IPS-20b (cell line): ENCODE data around the gene CRIP1.

Source experiments
- H3K27ac ChIP-seq: one replicate; pipeline ENCODE4 v1.5.1; 2013; ENCODE audit warnings: low read length
- H3K27me3 ChIP-seq: 2 replicates; pipeline ENCODE4 v1.6.1; 2013; ENCODE audit warnings: mild to moderate bottlenecking, low read length, inconsistent platforms; ENCODE audit not compliant: insufficient read depth
- H3K36me3 ChIP-seq: 2 replicates; pipeline ENCODE4 v1.6.1; 2013; ENCODE audit warnings: low read depth, mild to moderate bottlenecking, inconsistent platforms, low read length, moderate library complexity; ENCODE audit not compliant: insufficient read depth
- H3K4me1 ChIP-seq: 2 replicates; pipeline ENCODE4 v1.6.1; 2013; ENCODE audit warnings: mild to moderate bottlenecking, control low read depth, inconsistent platforms, low read length, moderate library complexity; ENCODE audit not compliant: insufficient read depth
- H3K4me3 ChIP-seq: 2 replicates; pipeline ENCODE4 v1.5.1; 2013; ENCODE audit warnings: mild to moderate bottlenecking, low read length, inconsistent platforms
- H3K9ac ChIP-seq: 2 replicates; pipeline ENCODE4 v1.6.1; 2013; ENCODE audit warnings: low read depth, mild to moderate bottlenecking, inconsistent platforms, low read length, moderate library complexity
- H3K9me3 ChIP-seq: 2 replicates; pipeline ENCODE4 v1.6.1; 2013; ENCODE audit warnings: mild to moderate bottlenecking, low read depth, low read length, inconsistent platforms; ENCODE audit not compliant: insufficient read depth

Gene CRIP1

GRCh38 chr14:105531894-105532623, 45.4 kb downstream of the CRIP1 start:
- Histone ChIP-seq H3K27ac (no peak overlapping the region), H3K4me3 (no peak overlapping the region), H3K27me3 (peaks cover 18% of the 10 kb centered on the region), H3K4me1 (no peaks in the 10 kb centered on the region), H3K9ac (no peak overlapping the region), H3K36me3 (no peaks in the 10 kb centered on the region), H3K9me3 (peaks cover 28% of the 10 kb centered on the region; the same call in 1 of the 2 replicates)

DNA sequence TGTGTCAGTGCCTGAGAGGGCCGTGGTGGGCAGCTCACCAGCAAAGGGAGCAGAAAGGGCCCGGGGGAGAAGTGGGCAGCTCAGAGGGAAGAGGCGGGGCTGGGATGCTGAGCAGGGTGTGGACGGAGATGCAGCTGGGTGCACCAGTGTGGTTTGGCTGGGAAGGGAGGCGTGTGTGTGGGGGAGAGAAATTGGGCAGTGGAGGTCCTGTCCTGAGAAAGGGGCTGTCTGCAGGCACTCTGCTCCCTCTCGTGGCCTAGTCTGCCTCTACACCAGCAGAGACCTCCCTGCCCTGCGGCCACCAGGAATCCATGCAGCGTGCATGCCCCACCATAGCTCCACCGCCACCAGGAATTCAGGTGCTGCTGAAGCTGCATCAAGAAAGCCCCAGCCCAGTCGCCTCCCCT, 46.1 kb downstream of the CRIP1 start:
- Histone ChIP-seq H3K9ac (no peak overlapping the region), H3K27ac (no peak overlapping the region), H3K36me3 (no peaks in the 10 kb centered on the region), H3K9me3 (peaks cover 28% of the 10 kb centered on the region; the same call in 1 of the 2 replicates), H3K27me3 (peaks cover 11% of the 10 kb centered on the region), H3K4me1 (no peaks in the 10 kb centered on the region), H3K4me3 (no peak overlapping the region)

DNA sequence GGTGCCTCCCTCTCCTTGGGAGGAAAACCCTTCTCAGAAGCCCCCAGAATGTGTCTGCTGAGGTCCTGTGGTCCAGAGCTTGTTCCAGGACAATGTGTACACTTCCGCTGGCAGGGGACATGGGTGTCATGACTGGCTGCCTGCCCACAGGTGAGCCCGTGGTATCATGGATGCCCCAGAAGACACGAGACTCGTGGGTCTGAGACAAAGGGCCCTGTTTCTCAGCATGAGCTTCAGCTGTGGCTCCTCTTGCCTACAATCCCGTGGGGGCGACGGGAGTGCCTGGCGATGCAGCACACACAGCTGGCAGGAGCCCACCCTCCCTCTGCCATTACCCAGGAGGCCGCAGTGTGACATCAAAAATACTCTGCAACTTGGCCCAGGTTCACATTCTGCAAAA, 46.7 kb downstream of the CRIP1 start:
- H3K27me3 ChIP-seq: peaks cover 6% of the 10 kb centered on the region
- no peaks in the 10 kb centered on the region for H3K4me1 ChIP-seq
- H3K9ac ChIP-seq: no peak overlapping the region
- H3K9me3 ChIP-seq: peaks cover 32% of the 10 kb centered on the region; the same call in 1 of the 2 replicates
- no peak overlapping the region for H3K4me3 ChIP-seq
- H3K36me3 ChIP-seq: no peaks in the 10 kb centered on the region
- no peak overlapping the region for H3K27ac ChIP-seq

GRCh38 chr14:105533811-105534498, 47.3 kb downstream of the CRIP1 start:
- no peak overlapping the region for H3K27ac ChIP-seq
- H3K4me3 ChIP-seq: no peak overlapping the region
- H3K4me1 ChIP-seq: no peaks in the 10 kb centered on the region
- peaks cover 3% of the 10 kb centered on the region for H3K27me3 ChIP-seq
- H3K9ac ChIP-seq: no peak overlapping the region
- H3K9me3 ChIP-seq: peaks cover 38% of the 10 kb centered on the region; the same call in 1 of the 2 replicates
- H3K36me3 ChIP-seq: no peaks in the 10 kb centered on the region

- Histone ChIP-seq H3K27ac (no peak overlapping the region), H3K27me3 (no peaks in the 10 kb centered on the region), H3K4me3 (no peak overlapping the region), H3K4me1 (no peaks in the 10 kb centered on the region), H3K9me3 (peaks cover 38% of the 10 kb centered on the region; the same call in 1 of the 2 replicates), H3K36me3 (no peaks in the 10 kb centered on the region), H3K9ac (no peak overlapping the region)
Observed at GRCh38 chr14:105534586-105534985, 47.9 kb downstream of the CRIP1 start.

DNA sequence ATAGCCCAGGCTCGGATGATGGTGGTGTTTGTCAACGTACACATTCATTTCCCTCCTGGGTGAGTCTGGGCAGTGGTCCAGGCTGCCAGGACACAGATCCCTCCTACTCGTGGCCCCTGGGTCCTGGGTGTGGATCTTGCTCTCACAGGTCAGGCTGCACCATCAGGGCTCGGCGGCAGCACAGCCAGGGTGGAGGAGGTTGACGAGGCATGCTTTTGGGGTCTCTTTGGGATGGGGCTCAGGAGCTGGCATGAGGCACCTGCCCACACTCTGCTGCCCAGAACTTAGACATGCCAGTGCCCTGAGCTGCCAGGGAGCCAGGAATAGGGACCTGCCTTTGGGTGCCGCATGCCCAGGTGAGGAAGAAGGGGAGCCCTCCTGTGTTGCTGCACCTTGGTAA, 49.4 kb downstream of the CRIP1 start:
- no peak overlapping the region for H3K9ac ChIP-seq
- H3K27ac ChIP-seq: no peak overlapping the region
- no peaks in the 10 kb centered on the region for H3K27me3 ChIP-seq
- H3K36me3 ChIP-seq: no peaks in the 10 kb centered on the region
- no peaks in the 10 kb centered on the region for H3K4me1 ChIP-seq
- no peak overlapping the region for H3K4me3 ChIP-seq
- H3K9me3 ChIP-seq: peaks cover 45% of the 10 kb centered on the region

DNA sequence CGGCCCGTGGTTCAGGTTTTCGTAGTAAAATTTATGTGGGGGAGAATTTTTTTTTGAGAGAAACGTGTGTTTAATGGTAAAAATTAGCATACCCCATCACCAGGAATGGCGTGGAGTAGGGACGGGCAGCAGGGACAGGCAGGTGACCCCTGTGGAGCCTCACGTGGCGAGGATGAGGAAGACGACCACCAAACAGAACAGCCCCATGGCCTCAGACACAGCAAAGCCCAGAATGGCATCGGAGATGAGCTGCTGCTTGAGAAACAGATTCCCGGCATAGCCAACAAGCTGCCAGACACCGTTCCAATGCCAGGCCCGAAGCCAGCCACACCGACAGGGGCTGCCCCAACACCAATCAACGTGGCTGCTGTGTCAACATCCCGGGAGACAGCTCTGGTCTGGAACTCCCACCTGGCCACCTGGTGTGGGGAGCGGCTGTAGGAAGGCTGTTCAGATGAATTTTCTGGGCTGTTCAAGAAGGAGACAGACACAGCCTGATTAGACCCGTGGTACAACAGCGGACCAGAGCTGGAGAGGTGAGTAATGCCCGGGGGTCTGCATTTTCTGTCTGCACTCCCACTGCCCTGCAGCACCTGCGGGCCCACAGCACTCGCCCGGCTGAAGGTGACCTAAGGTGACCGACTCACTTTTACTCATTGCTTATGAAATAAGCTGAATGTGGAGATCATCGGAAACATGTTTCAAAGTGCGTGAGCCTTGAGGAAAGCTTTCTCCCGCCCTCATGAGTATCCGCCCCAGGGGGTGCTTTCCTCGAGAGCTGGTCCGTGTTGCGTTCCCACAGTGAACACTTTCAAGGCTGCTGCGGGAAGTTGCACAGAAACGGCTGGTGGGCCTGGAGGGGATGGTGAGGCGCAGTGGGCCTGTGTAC, 50.2 kb downstream of the CRIP1 start:
- no peaks in the 10 kb centered on the region for H3K36me3 ChIP-seq
- peaks cover 54% of the 10 kb centered on the region for H3K9me3 ChIP-seq
- H3K9ac ChIP-seq: no peak overlapping the region
- H3K4me3 ChIP-seq: no peak overlapping the region
- H3K27ac ChIP-seq: no peak overlapping the region
- no peaks in the 10 kb centered on the region for H3K27me3 ChIP-seq
- no peaks in the 10 kb centered on the region for H3K4me1 ChIP-seq

- no peaks in the 10 kb centered on the region for H3K36me3 ChIP-seq
- H3K4me3 ChIP-seq: no peak overlapping the region
- H3K9me3 ChIP-seq: peaks cover 56% of the 10 kb centered on the region
- no peaks in the 10 kb centered on the region for H3K4me1 ChIP-seq
- H3K27ac ChIP-seq: no peak overlapping the region
- H3K9ac ChIP-seq: no peak overlapping the region
- no peaks in the 10 kb centered on the region for H3K27me3 ChIP-seq
Observed at GRCh38 chr14:105537580-105538474, 51.1 kb downstream of the CRIP1 start.
